LNCAP (cell line): Measurements from ENCODE around the gene CELF4.

Experiments used
- CTCF ChIP-seq: fragments of 450-650 bp; IDR thresholded peaks from 2 replicates; pipeline ENCODE4 v1.5.1; 2017; ENCODE audit warnings: mild to moderate bottlenecking

CELF4 gene

GRCh38 chr18:37545461-37546271 is 19.9 kb downstream of the CELF4 start:
- no peak for TF ChIP-seq CTCF

- no peak for TF ChIP-seq CTCF
Measured at GRCh38 chr18:37544713-37545112, 20.9 kb downstream of the CELF4 start.

GRCh38 chr18:37544217-37544616 is 21.4 kb downstream of the CELF4 start:
- no peak for TF ChIP-seq CTCF

GRCh38 chr18:37543321-37543720 is 22.3 kb downstream of the CELF4 start:
- TF ChIP-seq CTCF = no peak

GRCh38 chr18:37541517-37541916 is 24.1 kb downstream of the CELF4 start:
- TF ChIP-seq CTCF = no peak

- TF ChIP-seq CTCF = no peak
Measured at GRCh38 chr18:37540424-37541138, 25.0 kb downstream of the CELF4 start.

GRCh38 chr18:37539236-37539635 is 26.4 kb downstream of the CELF4 start:
- no peak for TF ChIP-seq CTCF
